Measurements from ENCODE around the gene SWSAP1. TPM values are rescaled to one million over a fixed set of nuclear protein-coding genes. Genes with fewer than 3 reads are reported as not detected.
A peak's percentile ranks its signal among the peaks of the same experiment; 100 is the strongest.

The SWSAP1 gene
- total and polyA plus RNA-seq, 9 of the 15 experiments (the other 6 are each of a cell fraction or from before 2014, with no cell fraction given): 0.18 to 2.8 (median 1.7) TPM

- TF ChIP-seq ZNF407 (IDR thresholded peaks at IDR 0.05; ENCODE audit: low read depth): no peak
- TF ChIP-seq ETV1 (tag; conservative IDR thresholded peaks at IDR 0.05; ENCODE audit: low read depth): peak; percentile 49
- no peak for TF ChIP-seq XRCC3 (IDR thresholded peaks at IDR 0.05)
- TF ChIP-seq PHF21A (IDR thresholded peaks at IDR 0.05; ENCODE audit: borderline replicate concordance, low read depth): no peak
- no peak for TF ChIP-seq SAFB2 (IDR thresholded peaks at IDR 0.05; ENCODE audit: borderline replicate concordance, low read depth, low read length, severe bottlenecking)
- no peak for TF ChIP-seq TSC22D4 (tag; IDR thresholded peaks at IDR 0.05)
- TF ChIP-seq ZBTB8A (IDR thresholded peaks at IDR 0.05; ENCODE audit: partially characterized antibody): no peak
- TF ChIP-seq ZNF609 (CRISPR knock-in tag; IDR thresholded peaks at IDR 0.05; ENCODE audit: borderline replicate concordance): no peak
- TF ChIP-seq ZNF583 (CRISPR knock-in tag; IDR thresholded peaks at IDR 0.05): peak; percentile 59; the same call in 1 of the 2 replicates
- TF ChIP-seq MCM5 (IDR thresholded peaks at IDR 0.05; ENCODE audit: low read depth): no peak
- no peak for TF ChIP-seq GABPB2 (CRISPR knock-in tag; conservative IDR thresholded peaks at IDR 0.05)
- peak; percentile 60 to 88 (median 78) for TF ChIP-seq YY1 (IDR thresholded peaks at IDR 0.05; ENCODE audit: borderline replicate concordance in 1 of 3, control insufficient read depth in 1 of 3, extremely low read depth in 1 of 3, insufficient read depth in 3 of 3, insufficient read length in 1 of 3, insufficient replicate concordance in 2 of 3, low read depth in 1 of 3, low read length in 2 of 3)
- TF ChIP-seq MEIS2 (IDR thresholded peaks at IDR 0.05; ENCODE audit: partially characterized antibody): peak; percentile 50
Measured at GRCh38 chr19:11374433-11375142, at the start of gene SWSAP1 (continued).
